Measurements from ENCODE around the gene NEGR1. TPM values are rescaled to one million over a fixed set of nuclear protein-coding genes. Genes with fewer than 3 reads are reported as not detected.

The NEGR1 gene
- total RNA-seq, 1 experiment from 2014 or later: 2.9 TPM

- no peak for TF ChIP-seq ARID4B (CRISPR knock-in tag; IDR thresholded peaks at IDR 0.05; ENCODE audit: borderline replicate concordance)
- TF ChIP-seq CTCF (IDR thresholded peaks at IDR 0.05): no peak
- TF ChIP-seq SMAD4 (CRISPR knock-in tag; IDR thresholded peaks at IDR 0.05): no peak
- no peak for TF ChIP-seq EMX1 (CRISPR knock-in tag; IDR thresholded peaks at IDR 0.05)
- no peak for TF ChIP-seq ATF6 (CRISPR knock-in tag; IDR thresholded peaks at IDR 0.05)
Observed at GRCh38 chr1:71511505-71511904, 770.8 kb downstream of the NEGR1 start (continued).

GRCh38 chr1:71510725-71511124 is 771.6 kb downstream of the NEGR1 start:
- ChIA-PET POLR2A (no interaction called here), CTCF (no interaction called here)
- Mint-ChIP-seq H3K27ac (no peak overlapping the region), H3K4me1 (no peaks in the 10 kb centered on the region), H3K9me3 (peaks cover 22% of the 10 kb centered on the region), H3K36me3 (no peaks in the 10 kb centered on the region), H3K4me3 (no peak overlapping the region), H3K27me3 (ENCODE audit: low read depth) (no peaks in the 10 kb centered on the region)
- ATAC-seq (no peak), DNase-seq (ENCODE audit: low spot score) (no peak)
- TF ChIP-seq ETV6 (CRISPR knock-in tag; IDR thresholded peaks at IDR 0.05) (no peak), ZNF423 (CRISPR knock-in tag; IDR thresholded peaks at IDR 0.05) (no peak), ATF2 (CRISPR knock-in tag; IDR thresholded peaks at IDR 0.05; ENCODE audit: borderline replicate concordance, low read depth) (no peak)

GRCh38 chr1:71509051-71509595 is 773.2 kb downstream of the NEGR1 start:
- H3K4me1 Mint-ChIP-seq: no peaks in the 10 kb centered on the region
- POLR2A ChIA-PET: no interaction called here
- TF ChIP-seq IRF2 (CRISPR knock-in tag; IDR thresholded peaks at IDR 0.05; ENCODE audit: borderline replicate concordance, low read depth): no peak
- no peak for TF ChIP-seq ZNF423 (CRISPR knock-in tag; IDR thresholded peaks at IDR 0.05)
- no peak for TF ChIP-seq FOXP4 (CRISPR knock-in tag; IDR thresholded peaks at IDR 0.05)
- TF ChIP-seq TEAD4 (CRISPR knock-in tag; IDR thresholded peaks at IDR 0.05): no peak
- TF ChIP-seq NR1H2 (CRISPR knock-in tag; IDR thresholded peaks at IDR 0.05): no peak
- TF ChIP-seq NFATC4 (CRISPR knock-in tag; IDR thresholded peaks at IDR 0.05): no peak
- TF ChIP-seq HMGXB4 (CRISPR knock-in tag; IDR thresholded peaks at IDR 0.05): no peak
- no peak for TF ChIP-seq MAX (CRISPR knock-in tag; IDR thresholded peaks at IDR 0.05)
- no peak for TF ChIP-seq CBFB (CRISPR knock-in tag; IDR thresholded peaks at IDR 0.05; ENCODE audit: low read depth)
- no peak for TF ChIP-seq NFE2L1 (CRISPR knock-in tag; IDR thresholded peaks at IDR 0.05)
- ATAC-seq (no peak), DNase-seq (ENCODE audit: low spot score) (no peak)
- no peak overlapping the region for H3K4me3 Mint-ChIP-seq
- peaks cover 22% of the 10 kb centered on the region for H3K9me3 Mint-ChIP-seq
- CTCF ChIA-PET: no interaction called here
- no peak overlapping the region for H3K27ac Mint-ChIP-seq
- H3K36me3 Mint-ChIP-seq: no peaks in the 10 kb centered on the region
- H3K27me3 Mint-ChIP-seq (ENCODE audit: low read depth): no peaks in the 10 kb centered on the region
